DMS153 treated with DMSO at 0.1 percent for 48 hours (cell line): ENCODE results near the gene CLIP2.

Experiments used
- DNase-seq: peaks from one replicate; lab custom pipeline; 2025; ENCODE audit not compliant: unreplicated experiment; lab: John Stamatoyannopoulos, UW

The CLIP2 gene

DNA sequence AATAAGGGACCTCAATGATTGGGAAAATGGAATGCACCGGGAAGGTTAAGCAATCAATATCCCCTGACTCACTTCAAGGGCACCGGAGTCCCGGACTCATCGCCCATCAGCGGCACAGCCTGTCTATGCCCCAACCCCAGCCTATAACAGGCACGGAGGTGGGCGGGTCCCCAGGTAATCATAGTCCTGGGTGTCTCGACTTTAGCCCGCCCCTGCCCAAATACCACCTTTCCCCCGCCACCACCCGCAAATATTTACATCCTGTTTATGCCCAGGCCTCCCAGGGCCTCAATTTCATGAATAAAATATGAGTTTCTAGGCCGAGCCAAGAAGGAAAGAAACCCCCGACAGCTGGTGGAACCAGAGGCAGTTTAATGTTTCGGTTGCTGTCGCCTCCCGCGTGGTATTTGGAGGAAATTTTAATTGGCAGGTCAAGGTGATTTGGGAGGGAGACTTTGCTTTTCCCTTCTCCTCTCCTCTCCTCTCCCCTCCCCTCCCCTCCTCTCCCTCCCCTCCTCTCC, 19.4 kb upstream of the CLIP2 start:
- DNase-seq: peak; percentile 97

DNA sequence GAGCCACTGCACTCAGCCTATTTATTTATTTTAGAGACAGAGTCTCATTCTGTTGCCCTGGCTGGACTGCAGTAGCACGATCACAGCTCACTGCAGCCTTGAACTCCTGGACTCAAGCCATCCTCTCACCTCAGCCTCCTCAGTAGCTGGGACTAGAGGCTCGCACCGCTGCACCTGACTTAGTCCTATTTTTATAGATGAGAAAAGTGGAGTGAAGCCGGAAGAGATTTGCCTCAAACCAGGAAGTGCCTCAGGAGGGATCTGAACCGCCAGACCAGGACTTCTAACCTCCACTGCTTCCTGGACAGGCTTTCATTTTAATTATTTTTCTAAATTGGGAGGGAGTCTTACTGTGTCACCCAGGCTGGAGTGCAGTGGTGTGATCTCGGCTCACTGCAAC, 17.5 kb upstream of the CLIP2 start:
- no peak for DNase-seq

DNA sequence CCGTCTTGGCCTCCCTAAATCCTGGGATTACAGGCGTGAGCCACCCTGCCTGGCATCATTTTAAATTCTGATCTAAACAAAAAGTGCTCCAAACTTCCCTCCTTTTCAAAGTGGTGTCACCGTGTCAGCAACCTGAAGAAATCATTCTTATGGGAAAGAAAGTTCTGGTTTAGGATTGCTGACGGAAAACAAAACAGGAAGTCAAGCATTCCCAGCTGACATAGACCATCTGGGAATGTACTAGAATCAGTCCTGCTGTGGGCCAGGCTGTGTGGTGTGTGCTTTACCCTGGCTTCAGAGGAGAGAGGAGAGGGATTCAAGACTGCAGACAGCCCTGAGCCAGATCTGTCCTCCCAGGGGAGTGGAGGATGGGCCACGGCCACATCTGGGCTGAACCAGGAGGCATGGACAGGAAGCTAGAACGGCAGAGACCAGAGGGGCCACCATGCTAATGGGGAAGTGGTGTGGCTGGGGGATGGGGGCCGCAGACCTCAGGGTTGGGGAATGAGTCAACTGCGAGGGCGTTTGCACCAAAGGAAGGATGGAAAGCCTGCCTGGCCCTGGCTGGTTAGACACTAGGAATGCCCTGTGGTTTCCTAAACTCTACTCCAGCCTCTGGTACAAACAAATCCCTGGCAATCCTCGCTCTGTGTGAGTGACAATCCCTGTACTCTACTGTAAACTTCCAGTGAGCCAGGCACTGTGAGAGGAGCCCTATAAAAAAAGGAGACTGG, 16.7 kb upstream of the CLIP2 start:
- no peak for DNase-seq

DNA sequence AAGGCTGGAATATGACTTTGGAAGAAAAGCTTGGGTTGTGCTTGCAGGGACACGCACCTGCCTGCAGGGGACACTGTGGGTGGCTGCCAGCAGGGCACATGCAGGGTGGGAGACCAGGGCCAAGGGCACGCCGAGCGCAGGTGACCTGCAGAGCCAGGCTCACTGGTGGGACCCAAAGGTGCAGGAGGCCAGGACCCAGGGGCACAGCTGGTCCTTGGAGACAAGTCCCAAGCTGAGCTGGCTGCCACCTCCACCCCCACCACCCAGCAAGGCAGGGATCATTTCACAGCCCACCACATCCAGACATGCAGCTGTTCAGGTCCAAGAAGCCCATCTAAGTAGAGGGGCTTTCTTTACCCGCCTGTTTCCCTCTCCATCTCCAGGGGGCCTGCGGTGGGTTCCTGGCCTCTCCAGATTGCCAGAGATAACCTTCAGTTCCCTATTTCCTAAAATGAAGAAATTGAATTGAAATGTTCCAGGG, 13.8 kb upstream of the CLIP2 start:
- DNase-seq: no peak

DNA sequence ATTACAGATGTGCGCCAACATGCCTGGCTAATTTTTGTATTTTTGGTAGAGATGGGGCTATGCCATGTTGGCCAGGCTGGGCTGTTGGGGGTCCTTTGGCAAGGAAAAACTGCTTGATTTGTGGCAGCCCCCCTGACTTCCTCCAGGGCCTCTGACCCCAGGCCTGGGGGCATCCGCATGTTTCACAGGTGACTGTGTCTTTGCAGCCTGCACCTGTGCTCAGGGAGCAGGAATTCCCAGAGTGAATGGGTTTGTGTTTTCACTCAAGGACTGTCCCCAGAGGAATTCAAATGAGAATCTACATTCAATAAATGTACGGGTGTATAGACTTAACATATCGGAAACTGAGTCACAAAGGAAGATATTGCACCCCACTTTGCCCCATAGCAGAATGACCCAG, 11.6 kb upstream of the CLIP2 start:
- DNase-seq: no peak

DNA sequence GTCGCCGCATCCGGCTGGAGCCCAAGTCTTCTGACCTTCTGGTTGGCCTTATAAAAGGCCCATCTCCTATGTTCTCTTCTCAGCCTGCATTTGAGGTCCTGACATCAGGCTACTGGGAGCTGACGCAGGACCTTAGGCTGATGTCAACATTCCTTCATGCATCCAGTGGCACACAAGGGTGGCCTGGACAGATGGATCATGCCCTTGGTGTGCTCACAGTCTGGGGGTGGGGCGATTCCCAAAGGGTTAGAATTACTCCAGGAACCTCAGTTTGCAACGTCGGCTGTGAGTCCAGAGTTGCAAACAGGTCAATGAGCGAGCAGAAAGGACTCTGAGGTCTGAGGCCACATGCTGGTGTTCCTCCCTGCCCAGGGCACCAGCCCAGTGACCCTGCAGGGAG, 8.2 kb upstream of the CLIP2 start:
- DNase-seq: no peak

DNA sequence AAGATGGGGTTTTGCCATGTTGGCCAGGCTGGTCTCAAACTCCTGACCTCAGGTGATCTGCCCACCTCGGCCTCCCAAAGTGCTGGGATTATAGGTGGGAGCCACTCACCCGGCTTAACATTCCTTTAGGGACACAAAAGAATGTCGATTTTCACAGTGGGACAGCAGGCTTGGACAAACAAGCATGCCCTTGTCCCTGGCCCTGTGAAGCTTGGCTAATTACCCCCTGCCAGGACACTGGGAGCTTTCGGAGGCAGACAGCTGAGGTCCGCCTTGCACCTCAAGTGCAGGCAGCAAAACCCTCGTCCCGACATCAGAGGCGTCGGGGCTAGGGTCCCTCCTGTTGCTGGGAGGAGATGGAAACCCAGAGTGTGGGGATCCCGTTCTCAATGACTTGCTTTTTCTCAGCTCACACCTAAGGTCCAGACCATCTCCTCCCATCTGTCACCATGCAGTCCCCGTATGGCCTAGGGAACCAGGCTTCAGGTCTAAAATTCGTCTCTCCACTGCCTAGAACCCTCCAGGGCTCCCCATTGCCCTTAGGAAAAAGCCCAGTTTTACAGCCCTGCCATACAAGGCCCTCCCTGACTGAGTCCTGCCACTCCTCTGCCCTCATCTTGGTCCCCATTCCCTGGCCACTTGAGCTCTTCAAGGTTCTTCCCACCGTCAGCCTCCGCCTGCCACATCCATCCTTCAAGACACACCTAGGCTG, 6.3 kb upstream of the CLIP2 start:
- DNase-seq: no peak

DNA sequence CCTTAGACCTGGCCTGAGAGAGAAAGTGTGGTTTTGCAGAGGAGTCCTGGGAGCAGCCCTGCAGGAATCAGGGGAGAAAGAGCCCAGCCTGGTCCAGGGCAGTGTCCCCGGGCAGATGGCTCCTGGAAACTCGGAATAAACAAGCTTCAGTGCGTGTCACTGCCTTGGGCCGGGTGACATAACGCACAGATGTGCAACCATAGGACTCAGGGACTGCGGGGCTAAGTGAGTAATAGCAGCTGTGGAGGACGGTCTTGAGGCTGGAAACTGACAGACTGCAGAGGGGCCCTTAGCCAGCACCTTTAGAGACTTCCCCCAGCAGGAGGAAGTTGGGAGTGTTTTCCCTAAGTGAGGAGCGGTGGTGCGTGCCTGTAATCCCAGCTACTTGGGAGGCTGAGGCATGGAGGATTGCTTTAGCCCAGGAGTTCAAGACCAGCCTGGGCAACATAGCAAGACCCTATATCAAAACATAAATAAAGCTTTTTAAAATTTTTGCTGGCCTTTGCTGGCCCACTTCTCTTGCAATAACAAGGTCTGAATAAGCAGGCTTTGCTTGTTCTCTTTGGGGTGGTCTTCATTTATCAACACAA, 5.3 kb upstream of the CLIP2 start:
- no peak for DNase-seq

DNA sequence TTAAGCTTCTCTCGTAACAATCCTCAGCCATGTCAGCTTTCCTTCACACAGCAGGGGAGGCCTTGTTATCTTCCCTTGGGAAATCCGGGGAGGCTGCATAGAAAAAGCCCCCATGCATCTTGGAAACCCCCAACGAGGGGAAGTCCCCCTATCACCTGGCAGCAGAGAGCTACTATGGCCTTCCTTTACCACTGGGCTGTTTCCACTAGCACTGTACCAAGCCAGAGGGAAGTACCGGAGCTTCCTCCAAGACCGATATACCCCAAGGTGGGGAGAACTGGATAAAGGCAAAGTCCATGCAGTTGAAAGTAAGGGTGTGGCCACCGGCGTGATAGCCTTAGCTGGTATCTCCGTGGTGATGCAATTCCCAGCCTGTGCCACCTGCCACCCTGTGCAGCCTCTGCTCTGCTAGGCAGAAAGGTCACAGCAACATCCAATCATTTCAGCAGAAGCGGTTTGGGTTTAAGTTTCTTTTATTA, 4.4 kb upstream of the CLIP2 start:
- DNase-seq: no peak

DNA sequence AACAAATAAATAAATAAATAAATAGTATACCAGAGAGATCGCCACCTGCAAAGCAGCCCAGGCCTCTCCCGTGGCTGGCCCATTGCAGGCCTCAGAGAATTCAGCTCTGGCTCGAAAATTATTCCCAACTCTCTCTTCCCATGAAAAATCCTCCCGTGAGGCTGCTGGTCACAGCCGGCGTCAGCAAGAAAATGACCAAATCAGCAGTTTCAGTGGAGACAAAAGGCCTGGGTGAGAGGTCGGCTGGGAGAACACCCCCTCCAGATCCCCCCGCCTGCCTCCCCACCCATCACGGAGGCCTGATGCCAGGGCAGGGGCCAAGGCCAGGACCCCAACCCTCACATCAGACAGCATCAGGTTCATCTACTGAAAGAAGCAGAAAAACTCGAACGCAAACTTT, 3.1 kb upstream of the CLIP2 start:
- DNase-seq: no peak

DNA sequence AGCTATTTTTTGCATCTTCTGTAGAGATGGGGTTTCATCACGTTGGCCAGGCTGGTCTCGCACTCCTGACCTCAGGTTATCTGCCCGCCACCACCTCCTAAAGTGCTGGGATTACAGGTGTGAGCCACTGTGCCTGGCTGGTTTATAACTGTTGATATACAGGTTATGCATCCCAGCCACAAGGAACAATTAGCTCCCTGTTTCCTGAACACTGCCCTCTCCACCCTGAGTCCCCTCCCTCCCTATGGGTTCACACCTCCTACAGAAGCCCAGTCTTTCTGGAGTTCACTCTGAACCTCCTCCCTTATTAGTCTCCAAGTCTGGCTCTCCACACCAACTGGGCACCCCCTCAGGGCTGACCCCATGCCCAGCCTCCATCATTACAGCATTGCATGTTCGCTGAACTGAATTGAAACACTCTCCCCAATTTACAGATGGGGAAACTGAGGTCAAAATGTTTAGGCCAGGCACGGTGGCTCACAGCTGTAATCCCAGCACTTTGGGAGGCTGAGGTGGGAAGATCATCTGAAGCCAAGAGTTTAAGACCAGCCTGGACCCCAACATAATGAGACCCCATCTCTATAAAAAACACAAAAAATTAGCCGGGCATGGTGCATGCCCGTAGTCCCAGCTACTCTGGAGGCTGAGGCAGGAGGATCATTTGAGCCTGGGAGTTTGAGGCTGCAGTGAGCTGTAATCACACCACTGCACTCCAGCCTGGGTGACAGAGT, 1.7 kb upstream of the CLIP2 start:
- no peak for DNase-seq

DNA sequence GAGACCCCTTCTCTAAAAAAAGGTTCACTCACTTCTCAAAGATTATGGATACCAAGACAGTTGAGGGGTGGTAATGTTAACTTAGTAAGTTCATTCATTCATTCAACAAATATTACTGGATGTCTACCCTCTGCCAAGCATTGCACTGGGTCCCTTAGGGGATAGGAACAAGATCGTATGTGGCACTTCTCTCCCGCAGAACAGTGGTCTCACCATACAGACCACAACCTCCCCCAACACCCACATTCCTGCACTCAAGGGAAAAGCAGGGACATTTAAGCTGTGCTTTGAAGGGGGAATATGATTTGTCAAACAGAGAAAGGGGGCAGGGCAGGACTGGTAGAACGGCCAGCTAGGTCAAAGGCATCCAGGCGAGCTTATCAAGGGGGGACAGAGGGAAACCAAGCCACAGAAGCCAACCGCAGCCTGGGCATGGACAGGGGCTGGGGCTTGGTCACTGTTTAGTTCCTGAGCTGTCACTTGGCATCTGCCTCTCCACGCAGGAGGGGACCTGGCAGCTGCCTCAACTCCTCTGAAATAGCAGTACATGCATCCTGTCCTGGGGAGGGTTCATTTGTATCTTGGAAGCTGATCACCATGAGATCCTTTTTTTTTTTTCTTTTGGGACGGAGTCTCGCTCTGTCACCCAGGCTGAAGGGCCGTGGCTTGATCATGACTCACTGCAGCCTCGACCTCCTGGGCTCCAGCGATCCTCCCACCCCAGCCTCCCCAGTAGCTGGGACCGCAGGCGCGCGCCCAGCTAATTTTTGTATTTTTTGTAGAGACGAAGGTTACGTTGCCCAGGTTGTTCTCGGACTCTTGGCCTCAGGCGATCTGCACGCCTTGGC, 949 bp upstream of the CLIP2 start:
- no peak for DNase-seq

DNA sequence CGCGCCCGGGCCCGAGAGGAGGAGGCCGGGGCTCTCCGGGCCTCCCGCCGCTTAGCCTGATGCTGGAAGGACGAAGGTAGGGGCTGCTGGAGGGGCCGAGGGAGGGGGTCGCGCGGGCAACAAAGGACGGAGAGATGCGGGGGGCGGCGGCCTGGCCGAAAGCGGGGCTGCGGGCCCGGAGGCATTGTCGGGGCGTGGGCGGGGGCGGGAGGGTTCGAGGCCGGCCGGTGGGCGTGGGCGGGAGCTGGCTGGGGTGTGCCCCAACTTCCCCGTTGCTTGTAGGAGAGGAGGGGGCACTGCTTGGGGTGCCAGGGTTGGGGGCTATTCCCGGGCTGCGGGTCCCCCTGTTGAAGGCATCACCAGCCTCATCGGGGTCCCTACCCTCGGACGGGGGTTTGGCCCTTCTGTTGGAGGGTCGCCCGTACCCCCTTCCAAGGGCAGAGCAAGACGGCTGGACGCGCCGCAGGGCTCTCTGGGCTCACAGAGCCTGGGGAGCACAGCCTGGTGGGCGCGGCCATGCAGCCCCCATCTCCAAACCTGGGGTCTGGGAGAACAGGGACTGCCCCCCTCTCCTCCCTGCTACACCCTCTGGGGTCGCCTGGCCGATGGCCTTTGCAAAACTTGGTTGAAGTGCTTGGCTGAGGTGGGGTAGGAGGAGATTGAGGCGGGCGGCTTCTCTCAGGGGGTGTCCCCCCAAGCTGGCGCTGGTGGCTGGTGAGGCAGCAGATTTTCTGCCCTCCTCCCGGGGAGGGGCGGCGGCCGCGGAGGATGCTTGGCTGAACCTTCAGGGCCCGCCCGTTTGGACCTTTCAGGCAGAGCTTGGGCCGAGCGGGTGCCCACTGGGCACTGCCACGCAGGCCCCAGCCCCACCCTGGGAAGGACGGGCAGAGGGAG, 699 bp downstream of the CLIP2 start:
- DNase-seq: no peak

DNA sequence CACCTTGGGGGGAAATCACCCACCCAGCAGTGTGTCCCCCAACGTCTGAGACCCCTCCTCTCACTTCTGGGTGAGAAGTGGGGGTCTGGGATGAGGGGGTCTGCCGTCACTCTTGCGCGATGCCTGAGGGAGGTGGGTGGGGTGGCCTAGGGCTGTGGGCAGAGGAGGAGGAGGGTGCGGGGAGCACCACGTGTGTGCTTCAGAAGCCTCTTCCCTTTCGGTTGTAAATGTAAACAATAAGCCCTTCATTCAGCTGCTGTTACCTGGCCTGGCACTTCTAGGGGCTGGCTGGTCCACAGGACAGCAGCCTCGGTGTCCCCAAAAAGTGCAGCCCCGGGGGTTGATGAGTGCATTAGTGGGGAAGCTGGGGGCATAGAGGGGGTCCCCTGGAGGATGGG, 1.3 kb downstream of the CLIP2 start:
- peak; percentile 41 for DNase-seq

DNA sequence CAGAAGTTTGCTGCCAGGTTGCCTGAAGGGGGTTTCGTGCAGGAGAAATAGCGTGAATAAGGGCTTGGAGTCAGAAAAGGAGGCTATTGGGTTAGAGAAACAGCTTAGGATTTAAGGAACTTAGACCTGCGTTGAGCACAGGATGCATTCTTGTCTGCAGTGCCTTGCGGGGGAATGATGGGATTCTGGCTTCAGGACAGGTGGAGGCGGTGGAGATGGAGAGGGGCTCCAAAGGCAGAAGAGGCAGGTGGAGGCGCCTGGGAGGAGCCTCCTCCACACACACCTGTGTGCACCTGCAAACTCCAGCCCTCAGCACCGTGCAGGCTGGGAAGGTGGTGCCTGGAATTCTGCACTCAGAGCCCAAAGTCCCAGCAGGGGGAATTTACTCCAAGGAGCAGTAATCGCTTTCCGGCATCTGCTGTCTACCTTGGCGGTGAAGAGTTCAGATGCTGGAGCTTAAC, 1.8 kb downstream of the CLIP2 start:
- DNase-seq: no peak

DNA sequence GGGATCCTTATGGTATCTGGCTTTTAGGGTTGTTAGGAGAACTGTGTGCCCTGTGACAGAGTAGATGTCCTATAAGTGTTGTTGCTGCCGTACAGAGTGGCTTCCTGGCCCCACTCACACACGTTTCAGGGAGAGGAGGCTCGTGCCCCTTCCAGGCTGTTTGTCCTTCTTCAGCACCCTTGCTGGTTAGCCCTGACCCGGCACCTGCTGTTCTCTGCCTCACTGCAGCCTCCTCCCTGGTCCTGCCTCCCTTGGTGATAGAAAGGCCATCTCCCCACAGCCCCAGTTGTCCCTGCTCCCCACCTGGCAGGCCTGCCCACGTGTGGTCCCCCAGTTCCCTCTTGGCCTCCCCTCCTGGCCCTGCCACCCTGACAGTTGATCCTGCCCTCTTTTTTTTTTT, 2.3 kb downstream of the CLIP2 start:
- no peak for DNase-seq

DNA sequence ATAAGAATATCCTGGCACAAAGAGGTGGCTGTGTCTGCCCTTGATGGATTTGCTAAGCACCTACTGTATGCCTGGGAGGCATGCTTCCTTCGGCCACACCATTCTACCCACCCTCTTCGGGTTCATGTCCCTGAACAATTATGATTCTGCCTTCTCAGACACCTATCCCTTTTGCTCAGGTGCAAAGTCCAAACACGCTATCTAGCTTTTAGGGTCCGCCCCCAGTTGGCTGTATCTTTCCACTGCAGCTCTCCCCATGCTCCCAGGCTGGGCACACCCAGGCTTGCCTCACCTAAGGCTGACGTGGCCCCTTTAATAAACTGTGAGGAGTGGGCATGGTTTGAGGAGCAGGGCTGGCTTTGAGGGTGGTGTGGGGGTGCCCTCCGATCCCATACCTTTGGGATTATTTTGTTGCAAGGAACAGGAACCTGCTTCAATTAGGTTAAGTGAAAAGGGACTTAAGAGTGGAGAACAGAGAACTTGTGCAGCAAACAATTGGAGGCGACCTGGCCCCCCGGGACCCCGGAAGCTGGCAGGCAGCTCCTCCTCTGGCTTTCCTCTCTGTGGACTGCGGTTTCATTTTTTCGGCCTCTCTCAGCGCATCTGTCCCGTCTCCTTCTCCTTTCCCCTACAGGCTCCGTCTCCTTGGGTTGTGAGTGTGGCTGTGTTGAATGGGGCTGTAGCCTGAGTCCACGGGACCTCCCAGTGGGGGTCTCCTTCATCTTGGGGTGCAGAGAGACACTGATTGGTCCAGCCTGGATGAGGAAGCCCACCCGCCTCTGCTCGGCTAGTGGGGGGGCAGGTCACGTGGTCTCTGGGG, 3.8 kb downstream of the CLIP2 start:
- no peak for DNase-seq

DNA sequence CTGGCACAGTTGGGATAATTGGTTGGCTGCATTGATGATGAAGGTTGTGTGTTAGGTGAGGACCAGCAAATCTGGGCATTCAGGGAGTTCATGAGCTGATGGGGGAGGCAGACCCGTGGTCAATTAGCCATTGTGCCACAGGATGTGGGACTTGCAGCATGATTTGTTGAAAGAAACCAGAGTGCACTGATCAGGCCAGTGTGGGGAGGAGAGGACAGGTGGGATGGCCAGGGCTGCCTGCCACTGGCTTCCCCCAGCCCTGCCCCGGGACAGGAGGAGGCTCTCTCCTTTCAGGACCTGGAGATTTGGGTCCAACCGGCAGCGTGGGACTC, 4.3 kb downstream of the CLIP2 start:
- DNase-seq: no peak
